ENCODE data around the gene OAS1. TPM values are rescaled to one million over a fixed set of nuclear protein-coding genes. Genes with fewer than 3 reads are reported as not detected.

Gene OAS1
- total and polyA plus RNA-seq, 2 donors from 2014 or later, result 17.5 to 27.2 TPM

- DNase-seq, result peak in 3 of 5 donors; percentile 12 to 37 (median 16)
- TF ChIP-seq CTCF (IDR thresholded peaks at IDR 0.05; ENCODE audit: borderline replicate concordance, extremely low read depth, insufficient read depth), result no peak
- intact Hi-C loops (cut with DNase I), result no loop called here
- H3K36me3 ChIP-seq (ENCODE audit: control insufficient read depth in 2 of 3, insufficient read depth in 3 of 3, low read length in 3 of 3), result no peaks in the 10 kb centered on the region
- H3K27ac ChIP-seq (ENCODE audit: low read depth in 2 of 2, low read length in 2 of 2), result no peak overlapping the region
- no peak overlapping the region for H3K9ac ChIP-seq (ENCODE audit: low read length in 3 of 3)
- no peaks in the 10 kb centered on the region for H3K27me3 ChIP-seq (ENCODE audit: control insufficient read depth, insufficient read depth, low read length)
- no peaks in the 10 kb centered on the region for H3K4me1 ChIP-seq (ENCODE audit: control insufficient read depth in 2 of 3, insufficient read depth in 2 of 3, low read depth in 1 of 3, low read length in 3 of 3)
- H3K9me3 ChIP-seq (ENCODE audit: control insufficient read depth in 2 of 3, insufficient read depth in 1 of 3, low read length in 3 of 3), result no peaks in the 10 kb centered on the region
- H3K4me3 ChIP-seq (ENCODE audit: low read length in 3 of 3), result no peak overlapping the region
- no peak for FAIRE-seq
Observed at GRCh38 chr12:112868459-112869041, 38.2 kb upstream of the OAS1 start.

GRCh38 chr12:112869091-112869490 lies 37.7 kb upstream of the OAS1 start:
- FAIRE-seq, result no peak
- Histone ChIP-seq H3K4me3 (ENCODE audit: low read length in 3 of 3) (no peak overlapping the region), H3K27me3 (ENCODE audit: control insufficient read depth, insufficient read depth, low read length) (no peaks in the 10 kb centered on the region), H3K9ac (ENCODE audit: low read length in 3 of 3) (no peak overlapping the region), H3K27ac (ENCODE audit: low read depth in 2 of 2, low read length in 2 of 2) (no peak overlapping the region), H3K36me3 (ENCODE audit: control insufficient read depth in 2 of 3, insufficient read depth in 3 of 3, low read length in 3 of 3) (no peaks in the 10 kb centered on the region), H3K4me1 (ENCODE audit: control insufficient read depth in 2 of 3, insufficient read depth in 2 of 3, low read depth in 1 of 3, low read length in 3 of 3) (no peaks in the 10 kb centered on the region), H3K9me3 (ENCODE audit: control insufficient read depth in 2 of 3, insufficient read depth in 1 of 3, low read length in 3 of 3) (no peaks in the 10 kb centered on the region)
- intact Hi-C loops (cut with DNase I), result no loop called here
- TF ChIP-seq CTCF (IDR thresholded peaks at IDR 0.05; ENCODE audit: borderline replicate concordance, extremely low read depth, insufficient read depth), result no peak
- no peak for DNase-seq

- Histone ChIP-seq H3K4me1 (ENCODE audit: control insufficient read depth in 2 of 3, insufficient read depth in 2 of 3, low read depth in 1 of 3, low read length in 3 of 3) (no peaks in the 10 kb centered on the region), H3K9me3 (ENCODE audit: control insufficient read depth in 2 of 3, insufficient read depth in 1 of 3, low read length in 3 of 3) (no peaks in the 10 kb centered on the region), H3K27ac (ENCODE audit: low read depth in 2 of 2, low read length in 2 of 2) (no peak overlapping the region), H3K9ac (ENCODE audit: low read length in 3 of 3) (no peak overlapping the region), H3K36me3 (ENCODE audit: control insufficient read depth in 2 of 3, insufficient read depth in 3 of 3, low read length in 3 of 3) (no peaks in the 10 kb centered on the region), H3K27me3 (ENCODE audit: control insufficient read depth, insufficient read depth, low read length) (no peaks in the 10 kb centered on the region), H3K4me3 (ENCODE audit: low read length in 3 of 3) (no peak overlapping the region)
- no peak for TF ChIP-seq CTCF (IDR thresholded peaks at IDR 0.05; ENCODE audit: borderline replicate concordance, extremely low read depth, insufficient read depth)
- DNase-seq, result no peak
- FAIRE-seq, result no peak
- intact Hi-C loops (cut with DNase I), result no loop called here
Observed at GRCh38 chr12:112869778-112870177, 37.0 kb upstream of the OAS1 start.
